Measurements from ENCODE around the gene FYN.

GRCh38 chr6:111752476-111752875 is 120.8 kb downstream of the FYN start:
- TF ChIP-seq, protein P1, sequence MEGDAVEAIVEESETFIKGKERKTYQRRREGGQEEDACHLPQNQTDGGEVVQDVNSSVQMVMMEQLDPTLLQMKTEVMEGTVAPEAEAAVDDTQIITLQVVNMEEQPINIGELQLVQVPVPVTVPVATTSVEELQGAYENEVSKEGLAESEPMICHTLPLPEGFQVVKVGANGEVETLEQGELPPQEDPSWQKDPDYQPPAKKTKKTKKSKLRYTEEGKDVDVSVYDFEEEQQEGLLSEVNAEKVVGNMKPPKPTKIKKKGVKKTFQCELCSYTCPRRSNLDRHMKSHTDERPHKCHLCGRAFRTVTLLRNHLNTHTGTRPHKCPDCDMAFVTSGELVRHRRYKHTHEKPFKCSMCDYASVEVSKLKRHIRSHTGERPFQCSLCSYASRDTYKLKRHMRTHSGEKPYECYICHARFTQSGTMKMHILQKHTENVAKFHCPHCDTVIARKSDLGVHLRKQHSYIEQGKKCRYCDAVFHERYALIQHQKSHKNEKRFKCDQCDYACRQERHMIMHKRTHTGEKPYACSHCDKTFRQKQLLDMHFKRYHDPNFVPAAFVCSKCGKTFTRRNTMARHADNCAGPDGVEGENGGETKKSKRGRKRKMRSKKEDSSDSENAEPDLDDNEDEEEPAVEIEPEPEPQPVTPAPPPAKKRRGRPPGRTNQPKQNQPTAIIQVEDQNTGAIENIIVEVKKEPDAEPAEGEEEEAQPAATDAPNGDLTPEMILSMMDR (IDR thresholded peaks at IDR 0.05; ENCODE audit: low read depth, low read length, poor library complexity, severe bottlenecking) = no peak
- TF ChIP-seq EZH2phosphoT487 (IDR thresholded peaks at IDR 0.05; ENCODE audit: borderline replicate concordance, low read length) = no peak

All from DOHH2 (cell line).